Fibroblast of peridontal ligament (primary cell): ENCODE measurements around the gene PWP1.

Experiments used
- DNase-seq: peaks from one replicate; pipeline ENCODE4 v3.0.0-alpha.2; 2010; ENCODE audit errors: extremely low read depth

The PWP1 gene

DNA sequence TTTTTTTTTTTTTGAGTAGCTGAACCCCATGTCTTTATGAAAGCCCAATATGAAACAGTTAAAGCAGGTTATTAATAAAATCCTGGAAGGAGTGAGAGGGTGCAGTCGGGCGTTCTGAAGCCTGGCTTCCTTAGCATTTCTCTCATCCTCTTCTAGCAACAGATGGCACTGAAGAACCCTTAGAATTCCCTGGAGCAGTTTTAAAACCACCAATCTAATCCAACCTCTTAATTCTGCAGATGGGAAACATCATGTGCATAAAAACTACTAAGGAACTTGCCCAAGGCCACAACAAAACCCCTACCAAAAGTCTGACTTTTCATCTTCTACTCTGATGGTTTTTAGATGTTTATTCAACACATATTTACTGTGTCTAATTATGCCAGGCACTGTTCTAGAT is 50.2 kb downstream of the PWP1 start:
- DNase-seq: no peak

GRCh38 chr12:107736914-107737313 is 51.3 kb downstream of the PWP1 start:
- DNase-seq: no peak

GRCh38 chr12:107748472-107748871 is 62.9 kb downstream of the PWP1 start:
- peak; percentile 91 for DNase-seq

DNA sequence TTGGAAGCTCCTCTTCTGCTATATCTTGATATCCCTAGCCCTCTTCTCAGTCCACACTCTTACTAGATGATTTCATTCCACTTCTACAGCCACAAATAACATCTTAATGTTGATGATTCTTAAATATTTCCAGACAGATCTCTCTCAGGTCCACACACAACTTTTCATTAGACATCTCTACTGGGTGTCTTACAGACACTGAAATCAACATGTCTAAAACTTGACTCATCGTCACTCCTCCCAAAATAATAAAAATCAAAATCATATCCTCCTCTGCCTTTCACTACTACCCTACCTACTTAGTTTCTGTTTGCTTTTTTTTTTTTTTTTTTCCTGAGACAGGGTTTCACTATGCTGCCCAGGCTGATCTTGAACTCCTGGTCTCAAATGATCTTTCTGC is 63.5 kb downstream of the PWP1 start:
- peak; percentile 46 for DNase-seq

- DNase-seq: peak; percentile 89
These were observed 73.8 kb downstream of the PWP1 start for GRCh38 chr12:107759410-107759809.

DNA sequence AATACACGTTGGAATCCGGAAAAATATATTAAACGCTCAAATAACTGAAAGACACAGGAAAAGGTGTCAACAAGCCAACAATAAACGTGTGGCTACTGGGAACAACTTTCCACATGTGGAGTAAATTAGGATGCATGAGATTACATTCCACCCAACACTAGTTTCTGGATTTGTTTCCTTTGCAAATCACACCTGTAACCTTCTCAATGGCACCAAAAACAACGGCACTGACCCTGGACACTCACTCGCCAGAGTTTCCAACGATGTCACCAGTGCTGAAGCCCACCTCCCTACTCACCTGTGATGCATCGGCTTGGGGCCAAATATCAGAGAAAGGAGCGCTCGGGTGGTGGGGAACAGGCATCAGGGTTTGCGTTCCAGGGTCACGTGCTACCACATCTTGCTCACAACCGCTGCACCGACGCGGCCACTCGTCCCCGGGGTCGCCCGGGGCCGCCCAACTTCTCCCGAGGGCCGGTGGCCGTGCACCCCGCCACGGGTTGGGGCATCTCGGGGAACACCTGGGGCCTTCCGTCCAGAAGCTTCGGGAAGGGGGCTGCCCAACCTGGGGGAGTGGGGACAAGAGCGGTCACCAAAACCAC is 74.7 kb downstream of the PWP1 start:
- DNase-seq: no peak

GRCh38 chr12:107760809-107761501 is 75.4 kb downstream of the PWP1 start, which contains the start of gene PRDM4:
Gene PRDM4 (minus strand): TSS chr12:107761137. CDS start chr12:107760515, 622 bp downstream.
- DNase-seq: peak; percentile 90

DNA sequence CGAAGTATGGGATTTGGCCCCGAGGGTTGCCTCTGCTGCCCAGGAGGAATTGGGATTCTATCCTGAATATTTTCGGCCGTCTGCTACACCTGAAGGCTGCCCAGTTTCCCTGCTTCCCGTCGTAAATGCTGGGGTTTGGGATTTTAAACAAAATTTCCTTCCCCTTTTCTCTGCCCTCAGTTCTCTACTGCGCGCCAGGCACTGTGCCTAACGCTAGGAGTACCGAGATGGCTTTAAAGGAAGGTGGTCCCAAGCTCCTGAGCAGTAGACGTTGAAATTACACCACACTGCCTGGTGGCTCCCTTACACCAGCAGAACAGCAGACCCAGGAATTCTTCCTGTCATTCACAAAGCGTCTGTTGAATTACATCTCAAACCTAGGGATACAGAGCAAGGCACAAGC is 75.9 kb downstream of the PWP1 start:
- DNase-seq: peak; percentile 3
